Smooth muscle cell (in vitro differentiated cells): ENCODE data around the gene GOLGA8M. TPM values are rescaled to one million over a fixed set of nuclear protein-coding genes. Genes with fewer than 3 reads are reported as not detected.
"Not testable (repeated sequence)": the region's sequence is repeated elsewhere in the genome, so short reads cannot be mapped to it uniquely, and the experiment has no call there.

Experiments
- DNase-seq: peaks from one replicate; lab custom pipeline; 2025; ENCODE audit not compliant: unreplicated experiment; lab: John Stamatoyannopoulos, UW
- H2AFZ ChIP-seq: fragments of 200-600 bp; sonication (generic); 2 replicates; pipeline ENCODE4 v1.6.0; 2016; ENCODE audit warnings: antibody characterized with exemption, low read depth, mild to moderate bottlenecking
- H3F3A ChIP-seq: fragments of 200-600 bp; sonication (generic); 2 replicates; pipeline ENCODE4 v1.6.0; 2017; ENCODE audit warnings: antibody characterized with exemption, low read depth
- H3K27ac ChIP-seq: fragments of 200-600 bp; sonication (generic); 2 replicates; pipeline ENCODE4 v1.5.1; 2016; ENCODE audit warnings: low read depth, mild to moderate bottlenecking
- H3K27me3 ChIP-seq: fragments of 200-600 bp; sonication (generic); 2 replicates; pipeline ENCODE4 v1.6.1; 2016; ENCODE audit warnings: low read depth, mild to moderate bottlenecking
- H3K36me3 ChIP-seq: fragments of 200-600 bp; sonication (generic); 2 replicates; pipeline ENCODE4 v1.5.1; 2016; ENCODE audit warnings: low read depth
- H3K4me1 ChIP-seq: fragments of 200-600 bp; sonication (generic); 2 replicates; pipeline ENCODE4 v1.5.1; 2016; ENCODE audit warnings: low read depth
- H3K4me2 ChIP-seq: fragments of 200-600 bp; sonication (generic); 2 replicates; pipeline ENCODE4 v1.6.0; 2016; ENCODE audit warnings: mild to moderate bottlenecking
- H3K4me3 ChIP-seq: fragments of 200-600 bp; sonication (generic); 2 replicates; pipeline ENCODE4 v1.5.1; 2016; ENCODE audit warnings: mild to moderate bottlenecking
- H3K79me2 ChIP-seq: fragments of 200-600 bp; sonication (generic); 2 replicates; pipeline ENCODE4 v1.6.0; 2016; ENCODE audit warnings: low read depth, mild to moderate bottlenecking
- H3K9ac ChIP-seq: fragments of 200-600 bp; sonication (generic); 2 replicates; pipeline ENCODE4 v1.6.0; 2016; ENCODE audit warnings: low read depth
- H3K9me3 ChIP-seq: fragments of 200-600 bp; sonication (generic); replicated peaks from 2 replicates; pipeline ENCODE4 v1.5.1; 2016; ENCODE audit warnings: low read depth
- H4K20me1 ChIP-seq: fragments of 200-600 bp; sonication (generic); 2 replicates; pipeline ENCODE4 v1.6.0; 2016; ENCODE audit warnings: low read depth
- WGBS: methylation state at CpG from one replicate; pipeline ENCODE4 v1.1.7; 2016; ENCODE audit warnings: low lambda C conversion rate; 5-methylcytosine and 5-hydroxymethylcytosine counted together
- polyA plus RNA-seq: library from polyadenylated mRNA; unstranded; fragments of >200 nt; fragmentation: Nextera tagmentation; extraction: Ambion mirVana; gene quantifications from 2 replicates; pipeline ENCODE4 v1.2.1, GENCODE V29; 2016
- total RNA-seq: library from RNA; depleted of rRNA; stranded (reverse); fragments of >200 nt; gene quantifications from 2 replicates; pipeline ENCODE4 v1.2.3, GENCODE V29; 2014
- TF ChIP-seq, protein P1 (sequence below): fragments of 200-600 bp; sonication (generic); IDR thresholded peaks from 2 replicates; pipeline ENCODE4 v1.5.1; 2017; ENCODE audit warnings: borderline replicate concordance, mild to moderate bottlenecking, antibody characterized with exemption; ENCODE audit not compliant: insufficient read depth, poor library complexity, severe bottlenecking

The GOLGA8M gene
- total and polyA plus RNA-seq, 2 experiments from 2014 or later, result 0.67 TPM; not detected in 1

DNA sequence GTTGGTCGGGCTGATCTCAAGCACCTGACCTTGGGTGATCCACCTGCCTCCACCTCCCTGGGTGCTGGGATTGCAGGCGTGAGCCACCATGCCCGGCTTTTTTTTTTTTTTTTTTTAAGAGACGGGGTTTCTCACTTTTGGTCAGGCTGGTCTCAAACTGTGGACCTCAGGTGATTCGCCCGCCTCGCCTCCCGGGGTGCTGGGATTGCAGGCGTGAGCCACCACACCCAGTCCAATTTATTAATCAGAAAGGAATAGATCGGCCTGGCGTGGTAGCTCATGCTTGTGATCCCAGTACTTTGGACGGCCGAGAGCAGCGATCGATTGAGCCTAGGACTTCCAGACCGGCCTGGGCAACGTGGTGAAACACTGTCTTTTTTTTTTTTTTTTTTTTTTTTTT is 13.9 kb upstream of the GOLGA8M start:
- no peaks in the 10 kb centered on the region for H4K20me1 ChIP-seq
- DNase-seq, result no peak
- TF ChIP-seq, protein P1, sequence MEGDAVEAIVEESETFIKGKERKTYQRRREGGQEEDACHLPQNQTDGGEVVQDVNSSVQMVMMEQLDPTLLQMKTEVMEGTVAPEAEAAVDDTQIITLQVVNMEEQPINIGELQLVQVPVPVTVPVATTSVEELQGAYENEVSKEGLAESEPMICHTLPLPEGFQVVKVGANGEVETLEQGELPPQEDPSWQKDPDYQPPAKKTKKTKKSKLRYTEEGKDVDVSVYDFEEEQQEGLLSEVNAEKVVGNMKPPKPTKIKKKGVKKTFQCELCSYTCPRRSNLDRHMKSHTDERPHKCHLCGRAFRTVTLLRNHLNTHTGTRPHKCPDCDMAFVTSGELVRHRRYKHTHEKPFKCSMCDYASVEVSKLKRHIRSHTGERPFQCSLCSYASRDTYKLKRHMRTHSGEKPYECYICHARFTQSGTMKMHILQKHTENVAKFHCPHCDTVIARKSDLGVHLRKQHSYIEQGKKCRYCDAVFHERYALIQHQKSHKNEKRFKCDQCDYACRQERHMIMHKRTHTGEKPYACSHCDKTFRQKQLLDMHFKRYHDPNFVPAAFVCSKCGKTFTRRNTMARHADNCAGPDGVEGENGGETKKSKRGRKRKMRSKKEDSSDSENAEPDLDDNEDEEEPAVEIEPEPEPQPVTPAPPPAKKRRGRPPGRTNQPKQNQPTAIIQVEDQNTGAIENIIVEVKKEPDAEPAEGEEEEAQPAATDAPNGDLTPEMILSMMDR, result no peak
- WGBS, result 97% methylated on average over 17 of the region's 17 CpGs
- H3K4me1 ChIP-seq, result no peaks in the 10 kb centered on the region
- no peaks in the 10 kb centered on the region for H3K27me3 ChIP-seq
- H3K4me2 ChIP-seq, result no peak overlapping the region
- H3K79me2 ChIP-seq, result no peaks in the 10 kb centered on the region
- H3K36me3 ChIP-seq, result no peaks in the 10 kb centered on the region
- H2AFZ ChIP-seq, result no peak overlapping the region
- no peak overlapping the region for H3K9ac ChIP-seq
- H3K9me3 ChIP-seq, result no peaks in the 10 kb centered on the region
- H3K4me3 ChIP-seq, result no peak overlapping the region
- no peak overlapping the region for H3K27ac ChIP-seq
- H3F3A ChIP-seq, result no peaks in the 10 kb centered on the region

GRCh38 chr15:28725556-28725955 is 13.3 kb upstream of the GOLGA8M start:
- H3K4me3 ChIP-seq, result no peak overlapping the region

DNA sequence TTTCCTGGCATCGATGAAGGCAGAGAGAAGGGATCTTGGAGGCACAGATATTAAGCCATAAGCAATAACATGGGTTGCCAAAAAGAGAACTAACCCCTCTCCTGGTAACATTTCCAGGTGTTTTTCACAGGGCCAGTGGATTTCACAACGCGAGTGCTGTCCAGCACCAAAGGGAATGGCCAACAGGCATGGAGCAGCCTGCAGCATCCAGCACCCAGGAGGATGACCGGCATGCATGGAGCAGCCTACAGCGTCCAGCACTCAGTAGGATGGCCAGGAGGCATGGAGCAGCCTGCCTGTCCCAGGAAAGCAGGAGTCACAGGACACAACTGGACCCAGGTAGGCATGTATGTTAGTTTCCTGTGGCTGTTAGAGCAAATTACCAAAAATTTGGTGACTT is 11.8 kb upstream of the GOLGA8M start:
- H3K9me3 ChIP-seq, H4K20me1 ChIP-seq, H3K27ac ChIP-seq, H2AFZ ChIP-seq, H3K4me3 ChIP-seq, DNase-seq, H3K79me2 ChIP-seq, H3K4me2 ChIP-seq, H3K27me3 ChIP-seq, H3F3A ChIP-seq, H3K4me1 ChIP-seq, H3K9ac ChIP-seq, H3K36me3 ChIP-seq: not testable (repeated sequence)
- WGBS, result 88% methylated on average over 4 of the region's 5 CpGs

More at GRCh38 chr15:28725556-28725955, 13.3 kb upstream of the GOLGA8M start:
- TF ChIP-seq, protein P1, result no peak
- no peak for DNase-seq
- Histone ChIP-seq H4K20me1 (no peaks in the 10 kb centered on the region), H3K36me3 (no peaks in the 10 kb centered on the region), H3K4me2 (no peak overlapping the region), H2AFZ (no peak overlapping the region), H3K9ac (no peak overlapping the region), H3K9me3 (no peaks in the 10 kb centered on the region), H3K27ac (no peak overlapping the region), H3F3A (no peaks in the 10 kb centered on the region), H3K4me1 (no peaks in the 10 kb centered on the region), H3K27me3 (no peaks in the 10 kb centered on the region), H3K79me2 (no peaks in the 10 kb centered on the region)
- 97% methylated on average over 13 of the region's 14 CpGs for WGBS

GRCh38 chr15:28719626-28720025 is 7.4 kb upstream of the GOLGA8M start:
- not testable (repeated sequence) for H3K9ac ChIP-seq, H3K79me2 ChIP-seq, H3K36me3 ChIP-seq, H3K4me2 ChIP-seq, H3F3A ChIP-seq, DNase-seq, H3K27me3 ChIP-seq, H3K4me3 ChIP-seq, H2AFZ ChIP-seq, H4K20me1 ChIP-seq, H3K27ac ChIP-seq, H3K4me1 ChIP-seq, H3K9me3 ChIP-seq
- WGBS, result 83% methylated on average over 4 of the region's 4 CpGs

DNA sequence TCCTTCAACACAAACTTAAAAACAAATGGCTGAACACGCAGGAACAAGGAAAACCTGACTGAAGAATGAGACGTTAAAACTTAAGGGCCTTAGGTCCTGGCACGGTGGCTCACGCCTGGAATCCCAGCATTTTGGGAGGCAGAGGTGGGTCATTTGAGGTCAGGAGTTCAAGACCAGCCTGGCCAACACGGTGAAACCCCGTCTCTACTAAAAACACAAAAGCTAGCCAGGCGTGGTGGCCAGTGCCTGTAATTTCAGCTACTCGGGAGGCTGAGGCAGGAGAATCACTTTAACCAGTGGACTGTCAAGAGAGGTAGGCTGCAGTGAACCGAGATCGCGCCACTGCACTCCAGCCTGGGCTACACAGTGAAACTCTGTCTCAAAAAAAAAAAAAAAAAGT is 6.4 kb upstream of the GOLGA8M start:
- WGBS, result 93% methylated on average over 11 of the region's 11 CpGs
- not testable (repeated sequence) for H3K27me3 ChIP-seq, H3K9me3 ChIP-seq, H3K4me1 ChIP-seq, H4K20me1 ChIP-seq, H3K4me3 ChIP-seq, H3K79me2 ChIP-seq, H3K4me2 ChIP-seq, H3K9ac ChIP-seq, H3K27ac ChIP-seq, H3F3A ChIP-seq, H3K36me3 ChIP-seq, H2AFZ ChIP-seq, DNase-seq

- H3K9ac ChIP-seq, H4K20me1 ChIP-seq, DNase-seq, H3K27me3 ChIP-seq, H3K27ac ChIP-seq, H3K4me2 ChIP-seq, H3K79me2 ChIP-seq, H3K36me3 ChIP-seq, H3K9me3 ChIP-seq, H3F3A ChIP-seq, H2AFZ ChIP-seq, H3K4me1 ChIP-seq, H3K4me3 ChIP-seq: not testable (repeated sequence)
- 57% methylated on average over 4 of the region's 4 CpGs for WGBS
These were observed 2.0 kb upstream of the GOLGA8M start for GRCh38 chr15:28714176-28714575.

- WGBS, result 75% methylated on average over 7 of the region's 9 CpGs
- not testable (repeated sequence) for DNase-seq, H3K9ac ChIP-seq, H3K4me3 ChIP-seq, H4K20me1 ChIP-seq, H3K9me3 ChIP-seq, H2AFZ ChIP-seq, H3K36me3 ChIP-seq, H3K27ac ChIP-seq, H3K79me2 ChIP-seq, H3K27me3 ChIP-seq, H3K4me2 ChIP-seq, H3F3A ChIP-seq, H3K4me1 ChIP-seq
These were observed 8.3 kb downstream of the GOLGA8M start for GRCh38 chr15:28703927-28704326.
